ENCODE data around the gene TMEM179. TPM values are rescaled to one million over a fixed set of nuclear protein-coding genes. Genes with fewer than 3 reads are reported as not detected.

TMEM179 gene
- total and polyA plus RNA-seq, 2 of the 13 experiments (the other 11 are each of a cell fraction or from before 2014, with no cell fraction given) = not detected

DNA sequence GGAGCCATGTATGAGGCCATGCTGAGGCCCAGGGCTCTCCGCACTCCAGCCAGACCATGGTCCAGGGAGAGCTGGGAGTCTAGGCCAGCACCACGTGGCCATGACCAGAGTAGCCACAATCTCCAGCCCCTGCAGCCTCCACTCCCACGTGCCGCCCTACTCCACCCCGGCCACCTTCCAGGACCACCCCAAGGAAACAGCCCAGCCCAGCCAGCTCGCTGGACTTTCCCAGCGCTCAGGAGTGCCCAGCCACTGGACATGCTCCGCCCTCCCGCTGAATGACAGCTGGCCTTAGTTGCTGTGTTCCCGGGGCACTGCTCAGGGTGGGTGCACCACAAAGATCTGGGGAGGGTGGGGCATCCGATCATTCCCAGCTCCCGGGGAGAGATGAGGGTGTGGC, 27.1 kb downstream of the TMEM179 start (continued):
- TF ChIP-seq, protein P1, sequence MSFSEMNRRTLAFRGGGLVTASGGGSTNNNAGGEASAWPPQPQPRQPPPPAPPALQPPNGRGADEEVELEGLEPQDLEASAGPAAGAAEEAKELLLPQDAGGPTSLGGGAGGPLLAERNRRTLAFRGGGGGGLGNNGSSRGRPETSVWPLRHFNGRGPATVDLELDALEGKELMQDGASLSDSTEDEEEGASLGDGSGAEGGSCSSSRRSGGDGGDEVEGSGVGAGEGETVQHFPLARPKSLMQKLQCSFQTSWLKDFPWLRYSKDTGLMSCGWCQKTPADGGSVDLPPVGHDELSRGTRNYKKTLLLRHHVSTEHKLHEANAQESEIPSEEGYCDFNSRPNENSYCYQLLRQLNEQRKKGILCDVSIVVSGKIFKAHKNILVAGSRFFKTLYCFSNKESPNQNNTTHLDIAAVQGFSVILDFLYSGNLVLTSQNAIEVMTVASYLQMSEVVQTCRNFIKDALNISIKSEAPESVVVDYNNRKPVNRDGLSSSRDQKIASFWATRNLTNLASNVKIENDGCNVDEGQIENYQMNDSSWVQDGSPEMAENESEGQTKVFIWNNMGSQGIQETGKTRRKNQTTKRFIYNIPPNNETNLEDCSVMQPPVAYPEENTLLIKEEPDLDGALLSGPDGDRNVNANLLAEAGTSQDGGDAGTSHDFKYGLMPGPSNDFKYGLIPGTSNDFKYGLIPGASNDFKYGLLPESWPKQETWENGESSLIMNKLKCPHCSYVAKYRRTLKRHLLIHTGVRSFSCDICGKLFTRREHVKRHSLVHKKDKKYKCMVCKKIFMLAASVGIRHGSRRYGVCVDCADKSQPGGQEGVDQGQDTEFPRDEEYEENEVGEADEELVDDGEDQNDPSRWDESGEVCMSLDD (CRISPR knock-in tag; IDR thresholded peaks at IDR 0.05; ENCODE audit: borderline replicate concordance) = no peak
- TF ChIP-seq ZNF547 (CRISPR knock-in tag; IDR thresholded peaks at IDR 0.05) = no peak

DNA sequence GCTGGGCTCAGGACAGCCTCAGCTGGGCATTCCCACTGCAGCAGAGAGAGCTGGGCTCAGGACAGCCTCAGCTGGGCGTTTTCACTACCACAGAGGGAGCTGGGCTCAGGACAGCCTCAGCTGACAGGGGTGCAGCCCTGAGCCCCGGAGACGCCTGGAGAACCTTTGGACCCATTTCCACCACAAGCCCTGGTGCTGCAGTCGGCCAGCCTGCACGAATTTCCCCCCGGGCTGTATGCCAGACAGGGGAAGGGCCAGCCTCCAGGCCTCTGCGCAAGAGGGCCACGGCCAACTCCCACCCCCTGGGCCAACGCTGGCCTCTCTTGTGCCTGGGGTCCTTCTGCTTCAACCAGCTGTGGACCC, 27.6 kb downstream of the TMEM179 start:
- peak overlapping the region in 1 of 3 experiments; percentile 16; a peak in 1 of 6 replicates for H3K4me3 ChIP-seq (replicated peaks in 1 of 3; ENCODE audit: insufficient read depth in 1 of 3, low read depth in 2 of 3, low read length in 3 of 3)
- in situ Hi-C loops (cut with HindIII; ENCODE audit: extremely low pct_ligation_motif_present, low pct_unique_long_range_greater_than_20kb) (no loop called here), intact Hi-C loops (cut with micrococcal nuclease; ENCODE audit: unreplicated experiment) (no loop called here)
- no peaks in the 10 kb centered on the region for H4K20me1 ChIP-seq (ENCODE audit: insufficient read depth, low read length)
- peaks cover 8 to 61% of the 10 kb centered on the region in 2 experiments; a peak in 4 of 5 replicates for H3K27me3 ChIP-seq (ENCODE audit: control insufficient read depth in 1 of 2, insufficient read depth in 2 of 2, low read length in 2 of 2)
- H3K27ac ChIP-seq (ENCODE audit: extremely low read length, insufficient read depth, low read length) = no peak overlapping the region
- H3K4me2 ChIP-seq (ENCODE audit: low read depth, low read length) = peak overlapping the region; percentile 5; the same call in 1 of the 2 replicates
- H2AFZ ChIP-seq (ENCODE audit: low read length) = no peak overlapping the region
- no peaks in the 10 kb centered on the region for H3K9me3 ChIP-seq (ENCODE audit: low read length)
- CTCF ChIA-PET (ENCODE audit: low intra/inter-chr PET ratio, low total read pairs) = no interaction called here
- ATAC-seq (peak; percentile 61), FAIRE-seq (no peak), DNase-seq (ENCODE audit: low spot score) (peak; percentile 25)
- POLR2A ChIA-PET = no interaction called here
- WGBS (ENCODE audit: low lambda C conversion rate) = 0% methylated on average over 1 of the region's 9 CpGs
- H3K9ac ChIP-seq (ENCODE audit: insufficient read depth, low read depth, low read length) = no peak overlapping the region
- BruUV-seq (replicated peaks) = no TSS peak
- H3K36me3 ChIP-seq (replicated peaks in 1 of 2; ENCODE audit: control insufficient read depth in 1 of 2, insufficient read depth in 2 of 2, low read length in 2 of 2) = no peaks in the 10 kb centered on the region
- H3K4me1 ChIP-seq (ENCODE audit: insufficient read depth, low read length) = peaks cover 26% of the 10 kb centered on the region
- no peaks in the 10 kb centered on the region for H3K79me2 ChIP-seq (ENCODE audit: insufficient read depth, low read length)
- TF ChIP-seq SUZ12 (IDR thresholded peaks at IDR 0.05; ENCODE audit: low read depth, low read length) (no peak), SKI (IDR thresholded peaks at IDR 0.05; ENCODE audit: partially characterized antibody) (no peak), RFX5 (IDR thresholded peaks at IDR 0.05; ENCODE audit: low read depth, low read length) (no peak), ZSCAN25 (CRISPR knock-in tag; IDR thresholded peaks at IDR 0.05) (peak; percentile 61; the same call in 1 of the 2 replicates), KDM3A (CRISPR knock-in tag; IDR thresholded peaks at IDR 0.05; ENCODE audit: low read depth) (no peak), TSC22D2 (CRISPR knock-in tag; IDR thresholded peaks at IDR 0.05; ENCODE audit: borderline replicate concordance) (no peak), ARID2 (CRISPR knock-in tag; IDR thresholded peaks at IDR 0.05; ENCODE audit: borderline replicate concordance) (no peak), TOE1 (CRISPR knock-in tag; IDR thresholded peaks at IDR 0.05) (no peak), MAFG (CRISPR knock-in tag; IDR thresholded peaks at IDR 0.05) (no peak), ZFP90 (CRISPR knock-in tag; IDR thresholded peaks at IDR 0.05; ENCODE audit: borderline replicate concordance) (no peak), ELF1 (CRISPR knock-in tag; IDR thresholded peaks at IDR 0.05) (no peak), SRF (IDR thresholded peaks at IDR 0.05; ENCODE audit: low read depth, low read length) (no peak)
- TF ChIP-seq, protein P2, sequence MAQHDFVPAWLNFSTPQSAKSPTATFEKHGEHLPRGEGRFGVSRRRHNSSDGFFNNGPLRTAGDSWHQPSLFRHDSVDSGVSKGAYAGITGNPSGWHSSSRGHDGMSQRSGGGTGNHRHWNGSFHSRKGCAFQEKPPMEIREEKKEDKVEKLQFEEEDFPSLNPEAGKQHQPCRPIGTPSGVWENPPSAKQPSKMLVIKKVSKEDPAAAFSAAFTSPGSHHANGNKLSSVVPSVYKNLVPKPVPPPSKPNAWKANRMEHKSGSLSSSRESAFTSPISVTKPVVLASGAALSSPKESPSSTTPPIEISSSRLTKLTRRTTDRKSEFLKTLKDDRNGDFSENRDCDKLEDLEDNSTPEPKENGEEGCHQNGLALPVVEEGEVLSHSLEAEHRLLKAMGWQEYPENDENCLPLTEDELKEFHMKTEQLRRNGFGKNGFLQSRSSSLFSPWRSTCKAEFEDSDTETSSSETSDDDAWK (CRISPR knock-in tag; IDR thresholded peaks at IDR 0.05) = no peak
- TF ChIP-seq, protein P3, sequence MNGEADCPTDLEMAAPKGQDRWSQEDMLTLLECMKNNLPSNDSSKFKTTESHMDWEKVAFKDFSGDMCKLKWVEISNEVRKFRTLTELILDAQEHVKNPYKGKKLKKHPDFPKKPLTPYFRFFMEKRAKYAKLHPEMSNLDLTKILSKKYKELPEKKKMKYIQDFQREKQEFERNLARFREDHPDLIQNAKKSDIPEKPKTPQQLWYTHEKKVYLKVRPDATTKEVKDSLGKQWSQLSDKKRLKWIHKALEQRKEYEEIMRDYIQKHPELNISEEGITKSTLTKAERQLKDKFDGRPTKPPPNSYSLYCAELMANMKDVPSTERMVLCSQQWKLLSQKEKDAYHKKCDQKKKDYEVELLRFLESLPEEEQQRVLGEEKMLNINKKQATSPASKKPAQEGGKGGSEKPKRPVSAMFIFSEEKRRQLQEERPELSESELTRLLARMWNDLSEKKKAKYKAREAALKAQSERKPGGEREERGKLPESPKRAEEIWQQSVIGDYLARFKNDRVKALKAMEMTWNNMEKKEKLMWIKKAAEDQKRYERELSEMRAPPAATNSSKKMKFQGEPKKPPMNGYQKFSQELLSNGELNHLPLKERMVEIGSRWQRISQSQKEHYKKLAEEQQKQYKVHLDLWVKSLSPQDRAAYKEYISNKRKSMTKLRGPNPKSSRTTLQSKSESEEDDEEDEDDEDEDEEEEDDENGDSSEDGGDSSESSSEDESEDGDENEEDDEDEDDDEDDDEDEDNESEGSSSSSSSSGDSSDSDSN (CRISPR knock-in tag; IDR thresholded peaks at IDR 0.05) = 0 out of 2 replicates have a peak, but pooled peaks have one; percentile 28
- TF ChIP-seq, protein P4, sequence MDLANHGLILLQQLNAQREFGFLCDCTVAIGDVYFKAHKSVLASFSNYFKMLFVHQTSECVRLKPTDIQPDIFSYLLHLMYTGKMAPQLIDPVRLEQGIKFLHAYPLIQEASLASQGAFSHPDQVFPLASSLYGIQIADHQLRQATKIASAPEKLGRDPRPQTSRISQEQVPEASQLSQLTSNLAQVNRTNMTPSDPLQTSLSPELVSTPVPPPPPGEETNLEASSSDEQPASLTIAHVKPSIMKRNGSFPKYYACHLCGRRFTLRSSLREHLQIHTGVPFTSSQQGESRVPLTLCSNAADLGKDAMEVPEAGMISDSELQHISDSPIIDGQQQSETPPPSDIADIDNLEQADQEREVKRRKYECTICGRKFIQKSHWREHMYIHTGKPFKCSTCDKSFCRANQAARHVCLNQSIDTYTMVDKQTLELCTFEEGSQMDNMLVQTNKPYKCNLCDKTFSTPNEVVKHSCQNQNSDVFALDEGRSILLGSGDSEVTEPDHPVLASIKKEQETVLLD (CRISPR knock-in tag; IDR thresholded peaks at IDR 0.05; ENCODE audit: low read depth) = no peak

Data from HepG2 (cell line).